Stimulated activated effector memory CD8-positive, alpha-beta T cell treated with anti-CD3 and anti-CD28 coated beads, Interleukin-12 subunit alpha, Interleukin-12 subunit beta, amount 100 ng/mL, for 72 hours (primary cell): ENCODE measurements around the gene MAP4K1.
"Not testable (repeated sequence)": the region's sequence is repeated elsewhere in the genome, so short reads cannot be mapped to it uniquely, and the experiment has no call there.

Experiments used
- ATAC-seq: fragments of 150-1000 bp; cut with Tn5 transposase; 2 replicates; pipeline ENCODE4 v1.10.0; 2021
- DNase-seq, 2 donors: peaks; one replicate each; pipeline ENCODE4 v3.0.0; 2021 to 2022; ENCODE audit warnings: low spot score in 2 of 2
- H3K27ac Mint-ChIP-seq: one replicate; pipeline ENCODE4 v1.8.0; 2022; ENCODE audit warnings: mild to moderate bottlenecking, mixed read lengths
- H3K36me3 Mint-ChIP-seq: one replicate; pipeline ENCODE4 v1.8.0; 2022; ENCODE audit warnings: mild to moderate bottlenecking, mixed read lengths
- H3K4me1 Mint-ChIP-seq: one replicate; pipeline ENCODE4 v1.8.0; 2022; ENCODE audit warnings: mixed read lengths
- H3K4me3 Mint-ChIP-seq: one replicate; pipeline ENCODE4 v1.8.0; 2022; ENCODE audit warnings: mild to moderate bottlenecking, mixed read lengths
- H3K9me3 Mint-ChIP-seq: one replicate; pipeline ENCODE4 v1.8.0; 2022; ENCODE audit warnings: mixed read lengths

Gene MAP4K1

GRCh38 chr19:38557205-38557799 lies 60.5 kb downstream of the MAP4K1 start:
- peak; percentile 79 for ATAC-seq
- no peaks in the 10 kb centered on the region for H3K9me3 Mint-ChIP-seq
- DNase-seq = peak; percentile 36 to 81
- peak overlapping the region; percentile 77 for H3K27ac Mint-ChIP-seq
- peaks cover 65% of the 10 kb centered on the region for H3K36me3 Mint-ChIP-seq
- H3K4me3 Mint-ChIP-seq = peak overlapping the region; percentile 44
- H3K4me1 Mint-ChIP-seq = peaks cover 79% of the 10 kb centered on the region

GRCh38 chr19:38556521-38557174 lies 61.1 kb downstream of the MAP4K1 start:
- peak overlapping the region; percentile 44 for H3K4me3 Mint-ChIP-seq
- no peak for DNase-seq
- H3K27ac Mint-ChIP-seq = peak overlapping the region; percentile 77

GRCh38 chr19:38555200-38555599 lies 62.6 kb downstream of the MAP4K1 start:
- Mint-ChIP-seq H3K27ac (no peak overlapping the region), H3K4me1 (peaks cover 73% of the 10 kb centered on the region), H3K9me3 (no peaks in the 10 kb centered on the region), H3K36me3 (peaks cover 61% of the 10 kb centered on the region), H3K4me3 (no peak overlapping the region)
- ATAC-seq (no peak), DNase-seq (no peak)

More at GRCh38 chr19:38556521-38557174, 61.1 kb downstream of the MAP4K1 start:
- ATAC-seq = no peak
- peaks cover 76% of the 10 kb centered on the region for H3K4me1 Mint-ChIP-seq
- H3K36me3 Mint-ChIP-seq = peaks cover 61% of the 10 kb centered on the region
- H3K9me3 Mint-ChIP-seq = no peaks in the 10 kb centered on the region

GRCh38 chr19:38554676-38555141 lies 63.0 kb downstream of the MAP4K1 start:
- H3K9me3 Mint-ChIP-seq = no peaks in the 10 kb centered on the region
- H3K4me1 Mint-ChIP-seq = peaks cover 68% of the 10 kb centered on the region
- no peak overlapping the region for H3K4me3 Mint-ChIP-seq
- ATAC-seq (no peak), DNase-seq (no peak)
- peaks cover 57% of the 10 kb centered on the region for H3K36me3 Mint-ChIP-seq
- H3K27ac Mint-ChIP-seq = no peak overlapping the region

GRCh38 chr19:38553239-38553638 lies 64.5 kb downstream of the MAP4K1 start:
- H3K36me3 Mint-ChIP-seq = peaks cover 49% of the 10 kb centered on the region
- H3K9me3 Mint-ChIP-seq, H3K27ac Mint-ChIP-seq, DNase-seq, ATAC-seq, H3K4me3 Mint-ChIP-seq: not testable (repeated sequence)
- peaks cover 55% of the 10 kb centered on the region for H3K4me1 Mint-ChIP-seq

GRCh38 chr19:38551450-38551813 lies 66.3 kb downstream of the MAP4K1 start:
- Mint-ChIP-seq H3K4me1 (peaks cover 37% of the 10 kb centered on the region), H3K9me3 (no peaks in the 10 kb centered on the region), H3K4me3 (peak overlapping the region; percentile 32), H3K36me3 (peaks cover 54% of the 10 kb centered on the region), H3K27ac (peak overlapping the region; percentile 9)
- ATAC-seq (peak; percentile 98), DNase-seq (peak; percentile 58 to 82)

GRCh38 chr19:38550376-38550775 lies 67.4 kb downstream of the MAP4K1 start:
- peaks cover 35% of the 10 kb centered on the region for H3K4me1 Mint-ChIP-seq

GRCh38 chr19:38549942-38550341 lies 67.8 kb downstream of the MAP4K1 start:
- Mint-ChIP-seq H3K36me3 (peaks cover 46% of the 10 kb centered on the region), H3K4me3 (no peak overlapping the region), H3K4me1 (peaks cover 35% of the 10 kb centered on the region), H3K9me3 (no peaks in the 10 kb centered on the region), H3K27ac (no peak overlapping the region)
- no peak for DNase-seq
- ATAC-seq = no peak

More at GRCh38 chr19:38550376-38550775, 67.4 kb downstream of the MAP4K1 start:
- H3K27ac Mint-ChIP-seq = no peak overlapping the region
- H3K4me3 Mint-ChIP-seq = no peak overlapping the region
- DNase-seq (no peak), ATAC-seq (no peak)
- H3K36me3 Mint-ChIP-seq = peaks cover 50% of the 10 kb centered on the region
- no peaks in the 10 kb centered on the region for H3K9me3 Mint-ChIP-seq

- no peak for ATAC-seq
- Mint-ChIP-seq H3K27ac (no peak overlapping the region), H3K9me3 (no peaks in the 10 kb centered on the region), H3K4me3 (no peak overlapping the region), H3K4me1 (peaks cover 37% of the 10 kb centered on the region), H3K36me3 (peaks cover 41% of the 10 kb centered on the region)
- no peak for DNase-seq
Observed at GRCh38 chr19:38549061-38549460, 68.7 kb downstream of the MAP4K1 start.

GRCh38 chr19:38547421-38547820 lies 70.3 kb downstream of the MAP4K1 start:
- Mint-ChIP-seq H3K4me1 (peaks cover 27% of the 10 kb centered on the region), H3K9me3 (no peaks in the 10 kb centered on the region), H3K27ac (no peak overlapping the region), H3K36me3 (peaks cover 25% of the 10 kb centered on the region), H3K4me3 (no peak overlapping the region)
- DNase-seq = no peak
- ATAC-seq = no peak

- Mint-ChIP-seq H3K4me3 (no peak overlapping the region), H3K27ac (no peak overlapping the region), H3K9me3 (no peaks in the 10 kb centered on the region), H3K36me3 (peaks cover 14% of the 10 kb centered on the region), H3K4me1 (peaks cover 14% of the 10 kb centered on the region)
- no peak for ATAC-seq
- DNase-seq = no peak
Observed at GRCh38 chr19:38545596-38545995, 72.2 kb downstream of the MAP4K1 start.

- H3K4me1 Mint-ChIP-seq = peaks cover 14% of the 10 kb centered on the region
Observed at GRCh38 chr19:38544569-38545315, 73.0 kb downstream of the MAP4K1 start.

GRCh38 chr19:38543807-38544568 lies 73.8 kb downstream of the MAP4K1 start:
- Mint-ChIP-seq H3K4me3 (peak overlapping the region; percentile 21), H3K27ac (no peak overlapping the region), H3K36me3 (peaks cover 10% of the 10 kb centered on the region), H3K4me1 (peaks cover 19% of the 10 kb centered on the region), H3K9me3 (no peaks in the 10 kb centered on the region)
- peak in 1 of 2 donors; percentile 60 for DNase-seq
- peak; percentile 88 for ATAC-seq

More at GRCh38 chr19:38544569-38545315, 73.0 kb downstream of the MAP4K1 start:
- no peaks in the 10 kb centered on the region for H3K9me3 Mint-ChIP-seq
- H3K27ac Mint-ChIP-seq = no peak overlapping the region
- peak overlapping the region; percentile 21 for H3K4me3 Mint-ChIP-seq
- DNase-seq = no peak
- ATAC-seq = no peak
- H3K36me3 Mint-ChIP-seq = peaks cover 10% of the 10 kb centered on the region

GRCh38 chr19:38543286-38543806 lies 74.4 kb downstream of the MAP4K1 start:
- Mint-ChIP-seq H3K36me3 (peaks cover 15% of the 10 kb centered on the region), H3K9me3 (no peaks in the 10 kb centered on the region)
- no peak for ATAC-seq

GRCh38 chr19:38542040-38542439 lies 75.7 kb downstream of the MAP4K1 start:
- Mint-ChIP-seq H3K4me1 (peaks cover 39% of the 10 kb centered on the region), H3K27ac (no peak overlapping the region)

More at GRCh38 chr19:38543286-38543806, 74.4 kb downstream of the MAP4K1 start:
- no peak overlapping the region for H3K27ac Mint-ChIP-seq
- no peak for DNase-seq
- H3K4me3 Mint-ChIP-seq = no peak overlapping the region
- peaks cover 26% of the 10 kb centered on the region for H3K4me1 Mint-ChIP-seq

More at GRCh38 chr19:38542040-38542439, 75.7 kb downstream of the MAP4K1 start:
- H3K4me3 Mint-ChIP-seq = no peak overlapping the region
- no peak for ATAC-seq
- DNase-seq = no peak
- H3K9me3 Mint-ChIP-seq = no peaks in the 10 kb centered on the region
- peaks cover 6% of the 10 kb centered on the region for H3K36me3 Mint-ChIP-seq
